Thoracic aorta (tissue), 2 donors: ENCODE results near the gene MYL6B. TPM values are rescaled to one million over a fixed set of nuclear protein-coding genes. Genes with fewer than 3 reads are reported as not detected.

ENCODE experiments used
- ATAC-seq: fragments of 150-250 bp; one replicate; pipeline ENCODE4 v1.8.0; 2017; ENCODE audit warnings: low read depth; ENCODE audit not compliant: insufficient number of reproducible peaks, low FRiP score
- DNase-seq: peaks from one replicate; pipeline ENCODE4 v3.0.0-alpha.2; 2020; ENCODE audit warnings: low spot score
- H3K27ac ChIP-seq, 2 donors: fragments of 200-600 bp; sonication (generic); 1 replicate in 1 of 2; 2 replicates in 1 of 2; pipeline ENCODE4 v1.5.1; 2016; ENCODE audit warnings: mild to moderate bottlenecking in 2 of 2, moderate library complexity in 2 of 2
- H3K27me3 ChIP-seq: fragments of 200-600 bp; sonication (generic); replicated peaks from 2 replicates; pipeline ENCODE4 v1.6.0; 2016; ENCODE audit warnings: mild to moderate bottlenecking; ENCODE audit not compliant: insufficient read depth
- H3K36me3 ChIP-seq: fragments of 200-600 bp; sonication (generic); one replicate; pipeline ENCODE4 v1.5.1; 2016
- H3K4me1 ChIP-seq, 2 donors: fragments of 200-600 bp; sonication (generic); 1 replicate in 1 of 2; 2 replicates in 1 of 2; pipeline versions ENCODE4 v1.5.1 to v1.6.0; 2016; ENCODE audit warnings: low read depth in 2 of 2, mild to moderate bottlenecking in 1 of 2; ENCODE audit not compliant: control insufficient read depth in 1 of 2
- H3K4me3 ChIP-seq: fragments of 200-600 bp; sonication (generic); 2 replicates; pipeline ENCODE4 v1.5.1; 2016; ENCODE audit warnings: mild to moderate bottlenecking
- H3K9me3 ChIP-seq: fragments of 200-600 bp; sonication (generic); 2 replicates; pipeline ENCODE4 v1.5.1; 2016
- CTCF ChIP-seq: fragments of 200-600 bp; sonication (generic); IDR thresholded peaks from one replicate; pipeline ENCODE4 v1.5.1; 2019; ENCODE audit warnings: antibody characterized with exemption
- total RNA-seq, 2 donors: library from RNA; depleted of rRNA; stranded (reverse); fragments of >200 nt; gene quantifications; one replicate each; pipeline versions ENCODE4 v1.1.0 to v1.2.3, GENCODE V29; 2016

The MYL6B gene
- total RNA-seq, 2 donors from 2014 or later = 17.1 to 19.1 TPM

GRCh38 chr12:56119361-56119796 lies 33.0 kb upstream of the MYL6B start:
- Histone ChIP-seq H3K27ac (peak overlapping the region; percentile 88 to 99), H3K4me3 (peak overlapping the region; percentile 97), H3K27me3 (no peaks in the 10 kb centered on the region), H3K9me3 (no peaks in the 10 kb centered on the region), H3K36me3 (peaks cover 12% of the 10 kb centered on the region), H3K4me1 (peaks cover 7 to 27% of the 10 kb centered on the region in 2 donors)
- peak; percentile 64 for DNase-seq
- peak; percentile 39 for ATAC-seq
- TF ChIP-seq CTCF = peak; percentile 75

- DNase-seq (no peak), ATAC-seq (no peak)
- no peaks in the 10 kb centered on the region for H3K27me3 ChIP-seq
- no peaks in the 10 kb centered on the region for H3K9me3 ChIP-seq
- no peak overlapping the region for H3K4me3 ChIP-seq
- peaks cover 12% of the 10 kb centered on the region for H3K36me3 ChIP-seq
- peaks cover 7 to 25% of the 10 kb centered on the region in 2 donors for H3K4me1 ChIP-seq
- H3K27ac ChIP-seq = peak overlapping the region; percentile 64 to 88
- no peak for TF ChIP-seq CTCF
Observed at GRCh38 chr12:56120158-56120846, 32.1 kb upstream of the MYL6B start.

- Histone ChIP-seq H3K27ac (no peak overlapping the region), H3K4me1 (peaks cover 9 to 31% of the 10 kb centered on the region in 2 donors), H3K27me3 (no peaks in the 10 kb centered on the region), H3K9me3 (no peaks in the 10 kb centered on the region), H3K36me3 (peaks cover 12% of the 10 kb centered on the region), H3K4me3 (no peak overlapping the region)
- TF ChIP-seq CTCF = no peak
- DNase-seq (no peak), ATAC-seq (no peak)
Observed at GRCh38 chr12:56121204-56121870, 31.1 kb upstream of the MYL6B start.

- DNase-seq (no peak), ATAC-seq (no peak)
- no peak for TF ChIP-seq CTCF
- Histone ChIP-seq H3K27me3 (no peaks in the 10 kb centered on the region), H3K36me3 (peaks cover 12% of the 10 kb centered on the region), H3K27ac (no peak overlapping the region), H3K9me3 (no peaks in the 10 kb centered on the region), H3K4me1 (peaks cover 19 to 42% of the 10 kb centered on the region in 2 donors), H3K4me3 (no peak overlapping the region)
Observed at GRCh38 chr12:56122637-56123036, 29.8 kb upstream of the MYL6B start.

GRCh38 chr12:56124133-56124532 lies 28.3 kb upstream of the MYL6B start:
- peaks cover 12% of the 10 kb centered on the region for H3K36me3 ChIP-seq
- no peak overlapping the region for H3K4me3 ChIP-seq
- H3K9me3 ChIP-seq = no peaks in the 10 kb centered on the region
- H3K4me1 ChIP-seq = peaks cover 13 to 32% of the 10 kb centered on the region in 2 donors
- no peak overlapping the region for H3K27ac ChIP-seq
- ATAC-seq (no peak), DNase-seq (no peak)
- TF ChIP-seq CTCF = no peak
- H3K27me3 ChIP-seq = no peaks in the 10 kb centered on the region
